Cerebellar cortex (tissue), 1 donor: Measurements from ENCODE around the gene DOLK.

Experiments
- DNase-seq: peaks from one replicate; pipeline ENCODE4 v3.0.0-alpha.2; 2015; ENCODE audit warnings: low spot score

Gene DOLK

GRCh38 chr9:128906741-128907140 is 40.7 kb downstream of the DOLK start:
- no peak for DNase-seq

DNA sequence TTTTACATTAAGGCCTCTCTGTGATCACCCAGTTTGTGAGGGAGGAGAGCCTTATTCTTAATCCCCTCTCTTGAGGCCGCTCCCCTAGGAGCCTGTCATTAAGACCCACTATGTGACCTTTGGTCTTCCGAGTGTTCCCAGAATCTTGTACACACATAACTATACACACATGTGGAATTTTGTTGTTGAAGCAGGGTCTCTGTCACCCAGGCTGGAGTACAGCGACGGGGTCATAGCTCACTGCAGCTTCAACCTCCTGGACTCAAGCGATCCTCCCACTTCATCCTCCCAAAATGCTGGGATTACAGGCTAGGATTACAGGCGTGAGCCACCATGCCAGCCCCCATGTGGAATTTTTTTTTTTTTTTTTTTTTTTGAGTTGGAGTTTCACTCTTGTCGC is 41.4 kb downstream of the DOLK start:
- DNase-seq: no peak

GRCh38 chr9:128903871-128904620 is 43.4 kb downstream of the DOLK start:
- DNase-seq: no peak

- DNase-seq: no peak
Measured at GRCh38 chr9:128903079-128903461, 44.3 kb downstream of the DOLK start.

DNA sequence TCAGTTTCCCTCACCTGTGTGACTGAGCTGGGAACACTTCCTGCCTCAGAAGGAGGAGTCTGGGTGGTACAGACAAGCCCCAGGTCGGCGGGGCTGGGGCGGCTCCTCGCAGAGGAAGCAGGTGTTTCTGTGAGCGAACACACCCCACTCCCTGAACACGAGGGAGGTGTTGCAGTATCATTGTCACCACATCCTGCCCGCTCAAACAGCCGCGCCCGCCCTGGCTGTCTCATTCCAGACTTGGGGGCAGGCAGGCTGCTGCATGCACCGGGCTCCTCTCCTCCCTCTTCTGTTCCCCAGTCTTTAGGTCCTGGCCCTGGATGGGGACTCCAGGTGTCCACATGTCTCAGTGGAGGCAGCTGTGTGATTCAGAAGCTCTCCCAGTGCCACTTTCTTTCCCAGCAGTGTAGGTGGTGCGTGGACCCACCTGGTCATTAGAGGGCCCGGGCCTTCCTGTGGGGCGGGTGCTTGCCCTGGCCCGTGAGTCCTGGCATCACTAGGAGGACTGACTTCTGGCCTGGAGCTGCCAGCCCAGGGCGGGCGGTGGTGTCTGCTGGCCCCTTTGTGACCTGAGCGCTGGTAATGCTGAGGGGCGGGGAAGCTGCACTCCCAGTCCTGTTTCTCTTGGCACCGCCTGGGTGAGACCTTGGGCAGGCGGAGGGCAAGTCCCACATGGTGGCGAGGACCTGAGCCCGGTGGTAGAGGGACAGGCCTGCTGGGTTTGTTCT is 44.9 kb downstream of the DOLK start:
- no peak for DNase-seq

DNA sequence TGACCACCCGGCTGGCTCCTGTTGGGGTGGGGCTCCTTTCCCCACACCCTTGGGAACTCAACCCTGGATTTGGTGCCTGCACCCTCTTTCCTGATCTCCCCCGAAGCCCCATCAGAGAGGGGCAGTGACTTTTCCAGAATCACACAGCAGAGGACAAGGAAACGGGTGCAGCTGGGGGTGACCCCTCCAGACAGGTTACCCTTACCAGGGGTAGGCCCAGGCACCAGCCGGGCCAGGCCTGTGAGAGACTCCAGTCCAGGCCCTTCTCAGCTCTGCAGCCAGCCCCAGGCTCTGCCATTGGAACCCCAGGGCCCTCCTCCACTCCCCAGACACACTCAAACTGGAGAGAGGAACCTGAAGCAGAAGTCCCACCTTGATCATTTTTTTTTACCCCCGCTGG is 45.6 kb downstream of the DOLK start:
- DNase-seq: no peak

DNA sequence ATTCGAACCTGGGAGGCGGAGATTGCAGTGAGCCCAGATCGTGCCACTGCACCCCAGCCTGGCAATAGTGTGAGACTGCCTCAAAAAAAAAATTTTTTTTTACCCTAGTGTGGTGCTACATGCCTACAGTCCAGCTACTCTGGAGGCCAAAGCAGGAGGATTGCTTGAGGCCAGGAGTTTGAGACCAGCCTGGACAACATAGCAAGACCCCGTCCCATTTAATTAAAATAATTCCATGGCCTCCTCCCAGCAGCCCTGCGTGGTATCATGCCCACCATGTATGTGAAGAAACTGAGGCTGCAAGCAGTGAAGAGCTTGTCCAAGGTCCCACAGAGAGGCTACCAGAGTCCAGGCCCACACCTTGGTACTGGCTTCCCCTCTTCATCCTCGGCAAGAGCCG is 46.0 kb downstream of the DOLK start:
- no peak for DNase-seq

GRCh38 chr9:128899566-128900322 is 47.7 kb downstream of the DOLK start:
- no peak for DNase-seq

DNA sequence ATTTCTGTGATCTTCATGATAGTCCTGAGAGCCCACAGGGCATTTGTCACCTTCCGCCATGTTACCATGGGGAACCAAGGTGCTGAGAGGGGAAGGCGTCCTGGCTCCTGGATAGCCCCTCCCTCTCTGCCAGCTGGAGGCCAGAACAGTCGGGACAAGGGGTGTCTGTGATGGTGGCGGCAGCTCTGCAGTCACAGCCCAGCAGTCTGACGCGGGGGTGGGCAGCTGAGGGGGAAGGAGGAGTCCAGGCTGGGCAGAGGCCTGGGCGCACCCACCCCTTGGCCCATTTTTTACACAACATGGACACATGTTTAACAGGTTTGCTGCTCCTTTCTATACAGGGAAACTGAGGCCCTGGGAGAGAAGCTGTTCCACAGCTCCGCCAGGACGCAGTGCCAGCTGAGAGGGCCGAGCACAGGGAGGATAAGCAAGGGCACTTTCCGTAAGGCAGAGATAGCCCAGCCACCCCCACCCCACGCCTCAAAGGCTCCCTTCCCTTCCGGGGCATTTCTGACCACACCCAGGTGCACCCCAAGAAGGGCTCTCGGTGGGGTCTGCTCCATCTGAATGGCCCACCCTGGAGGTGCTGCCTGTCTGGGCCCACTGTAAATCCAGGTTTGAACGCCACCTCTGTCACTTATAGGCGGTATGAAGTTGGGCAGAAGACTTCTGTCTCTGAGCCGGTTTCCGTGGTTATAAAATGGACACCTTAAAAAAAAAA is 48.4 kb downstream of the DOLK start:
- no peak for DNase-seq

DNA sequence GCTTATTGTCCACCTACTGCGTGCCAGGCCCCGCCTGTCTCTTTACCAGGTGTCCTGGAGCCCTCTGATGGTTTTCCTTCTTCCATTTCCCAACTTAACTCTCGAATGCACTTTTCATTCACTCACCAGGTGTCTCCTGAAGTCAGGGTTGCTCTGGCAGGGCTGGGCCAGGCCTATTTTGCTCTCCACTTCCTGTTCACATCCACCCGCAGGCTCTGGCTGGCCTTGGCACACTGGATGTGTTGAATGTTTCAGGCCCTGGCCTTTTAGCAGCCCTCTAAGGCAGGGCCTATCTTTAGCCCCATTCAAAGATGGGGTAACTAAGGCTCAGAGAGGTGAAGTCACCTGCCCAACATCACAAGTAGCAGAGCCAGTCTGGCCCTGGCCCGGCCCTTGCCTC is 49.0 kb downstream of the DOLK start:
- DNase-seq: no peak

DNA sequence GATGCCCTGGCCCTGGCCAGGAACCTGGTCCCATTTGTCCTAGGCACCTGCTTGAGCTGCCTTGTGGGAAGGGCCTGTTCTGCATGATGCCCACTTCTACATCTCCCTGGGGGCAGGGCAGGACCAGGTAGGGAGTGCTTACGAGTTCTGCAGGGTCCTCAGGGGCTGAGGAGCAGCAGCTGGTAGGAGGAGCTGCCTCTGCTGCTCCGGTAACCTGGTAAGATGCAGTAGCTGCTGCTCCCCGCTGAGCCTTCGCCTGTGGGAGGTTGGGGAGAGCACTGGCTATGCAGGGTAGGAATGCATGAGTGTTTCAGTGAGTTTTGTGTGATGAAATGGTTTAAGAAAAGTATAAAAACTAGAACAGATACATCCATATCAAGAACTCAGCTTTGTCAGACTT is 51.8 kb downstream of the DOLK start:
- DNase-seq: no peak
